Esophagus squamous epithelium (tissue), 5 donors: ENCODE results near the gene SMIM8. TPM values are rescaled to one million over a fixed set of nuclear protein-coding genes. Genes with fewer than 3 reads are reported as not detected.

Experiments
- DNase-seq: peaks from one replicate; lab custom pipeline; 2025; lab: John Stamatoyannopoulos, UW
- H3K27ac ChIP-seq, 4 donors: fragments of 200-600 bp; sonication (generic); one replicate each; pipeline ENCODE4 v1.5.1; 2016 to 2019; ENCODE audit warnings: mild to moderate bottlenecking in 1 of 4
- H3K27me3 ChIP-seq, 4 donors: fragments of 200-600 bp; sonication (generic); 1 replicate in 3 of 4; 2 replicates in 1 of 4; pipeline versions ENCODE4 v1.5.1 to v1.6.0; 2017 to 2021; ENCODE audit warnings: antibody characterized with exemption in 1 of 4
- H3K36me3 ChIP-seq, 3 donors: fragments of 200-600 bp; sonication (generic); one replicate each; pipeline ENCODE4 v1.5.1; 2016 to 2019
- H3K4me1 ChIP-seq, 3 donors: fragments of 200-600 bp; sonication (generic); one replicate each; pipeline ENCODE4 v1.5.1; 2017 to 2019
- H3K4me3 ChIP-seq, 4 donors: fragments of 200-600 bp; sonication (generic); 1 replicate in 3 of 4; 2 replicates in 1 of 4; pipeline ENCODE4 v1.5.1; 2016 to 2019; ENCODE audit warnings: mild to moderate bottlenecking in 2 of 4, moderate library complexity in 1 of 4
- H3K9me3 ChIP-seq, 3 donors: fragments of 200-600 bp; sonication (generic); one replicate each; pipeline ENCODE4 v1.5.1; 2016 to 2019
- CTCF ChIP-seq, 6 experiments: fragments of 450-650 bp in 4 of 6; fragments of 200-600 bp in 2 of 6; sonication (generic) in 2 of 6; IDR thresholded peaks; one replicate each; pipeline ENCODE4 v1.5.1; 2016 to 2019; ENCODE audit warnings: antibody characterized with exemption in 6 of 6, mild to moderate bottlenecking in 4 of 6, moderate library complexity in 4 of 6
- POLR2A ChIP-seq, 4 donors: fragments of 450-650 bp; IDR thresholded peaks; one replicate each; pipeline ENCODE4 v1.6.1; 2017; ENCODE audit warnings: antibody characterized with exemption in 4 of 4, mild to moderate bottlenecking in 4 of 4, moderate library complexity in 3 of 4
- WGBS, 2 donors: methylation state at CpG; one replicate each; pipeline ENCODE4 v1.1.5; 2018; 5-methylcytosine and 5-hydroxymethylcytosine counted together
- intact Hi-C: fragments of 100-400 bp; cut with DNase I; formaldehyde crosslinking; loops from one replicate; pipeline ENCODE4 v1.15.0; 2022
- total RNA-seq, 4 donors: library from RNA; depleted of rRNA; stranded (reverse); fragments of >200 nt; gene quantifications; one replicate each; pipeline ENCODE4 v1.1.0, GENCODE V29; 2016
- donor health status: DM: yes; HTN: yes; CAD: no.

SMIM8 gene
- total RNA-seq, 4 donors from 2014 or later, result 2.3 to 6.3 (median 4.5) TPM

- DNase-seq, result no peak
- 76 to 89% methylated on average over 4 of the region's 4 CpGs for WGBS, 2 donors
- intact Hi-C loops, result no loop called here
- H3K4me3 ChIP-seq, result no peak overlapping the region
- no peak overlapping the region for H3K27ac ChIP-seq
- no peaks in the 10 kb centered on the region for H3K27me3 ChIP-seq
- no peak for TF ChIP-seq POLR2A (IDR thresholded peaks at IDR 0.05)
- no peak for TF ChIP-seq CTCF (IDR thresholded peaks at IDR 0.05)
- H3K4me1 ChIP-seq, result no peaks in the 10 kb centered on the region
- H3K36me3 ChIP-seq, result no peaks in the 10 kb centered on the region
- H3K9me3 ChIP-seq, result peaks cover 0 to 5% (median 0%) of the 10 kb centered on the region in 3 donors
Observed at GRCh38 chr6:87366072-87366827, 43.9 kb downstream of the SMIM8 start.

GRCh38 chr6:87366899-87367298 is 44.5 kb downstream of the SMIM8 start:
- intact Hi-C loops, result no loop called here
- H3K27me3 ChIP-seq, result no peaks in the 10 kb centered on the region
- 53 to 61% methylated on average over 2 to 3 of the region's 3 CpGs for WGBS, 2 donors
- no peak for DNase-seq
- H3K9me3 ChIP-seq, result peaks cover 0 to 5% (median 0%) of the 10 kb centered on the region in 3 donors
- H3K27ac ChIP-seq, result no peak overlapping the region
- no peaks in the 10 kb centered on the region for H3K4me1 ChIP-seq
- no peak overlapping the region for H3K4me3 ChIP-seq
- TF ChIP-seq CTCF (IDR thresholded peaks at IDR 0.05) (no peak), POLR2A (IDR thresholded peaks at IDR 0.05) (no peak)
- H3K36me3 ChIP-seq, result no peaks in the 10 kb centered on the region

GRCh38 chr6:87373377-87373776 is 51.0 kb downstream of the SMIM8 start:
- 91 to 95% methylated on average over 2 of the region's 2 CpGs for WGBS, 2 donors
- H3K27ac ChIP-seq, result no peak overlapping the region

GRCh38 chr6:87375315-87375714 is 52.9 kb downstream of the SMIM8 start:
- no peak for TF ChIP-seq CTCF (IDR thresholded peaks at IDR 0.05)
- no peak for TF ChIP-seq POLR2A (IDR thresholded peaks at IDR 0.05)
- H3K4me1 ChIP-seq, result no peaks in the 10 kb centered on the region
- no peaks in the 10 kb centered on the region for H3K36me3 ChIP-seq
- H3K27me3 ChIP-seq, result no peaks in the 10 kb centered on the region
- intact Hi-C loops, result no loop called here
- H3K27ac ChIP-seq, result no peak overlapping the region
- DNase-seq, result no peak
- H3K9me3 ChIP-seq, result no peaks in the 10 kb centered on the region
- WGBS, 2 donors, result 49 to 64% methylated on average over 2 of the region's 2 CpGs
- no peak overlapping the region for H3K4me3 ChIP-seq

More at GRCh38 chr6:87373377-87373776, 51.0 kb downstream of the SMIM8 start:
- TF ChIP-seq CTCF (IDR thresholded peaks at IDR 0.05) (no peak), POLR2A (IDR thresholded peaks at IDR 0.05) (no peak)
- Histone ChIP-seq H3K36me3 (no peaks in the 10 kb centered on the region), H3K4me3 (no peak overlapping the region), H3K9me3 (peaks cover 0 to 5% (median 0%) of the 10 kb centered on the region in 3 donors), H3K4me1 (no peaks in the 10 kb centered on the region), H3K27me3 (no peaks in the 10 kb centered on the region)
- intact Hi-C loops, result no loop called here
- DNase-seq, result no peak

- TF ChIP-seq CTCF (IDR thresholded peaks at IDR 0.05) (no peak), POLR2A (IDR thresholded peaks at IDR 0.05) (no peak)
- Histone ChIP-seq H3K9me3 (no peaks in the 10 kb centered on the region), H3K27me3 (no peaks in the 10 kb centered on the region), H3K4me1 (no peaks in the 10 kb centered on the region), H3K4me3 (no peak overlapping the region), H3K36me3 (no peaks in the 10 kb centered on the region), H3K27ac (no peak overlapping the region)
- 93 to 95% methylated on average over 2 of the region's 2 CpGs for WGBS, 2 donors
- no peak for DNase-seq
- intact Hi-C loops, result no loop called here
Observed at GRCh38 chr6:87376643-87377042, 54.3 kb downstream of the SMIM8 start.
